K562 (cell line): ENCODE results near the gene CRLF1. TPM values are rescaled to one million over a fixed set of nuclear protein-coding genes. Genes with fewer than 3 reads are reported as not detected.

Experiments used
- CEBPB ChIP-seq: fragments of 450-650 bp; IDR thresholded peaks from 2 replicates; pipeline ENCODE4 v1.6.1; 2016; ENCODE audit warnings: missing genetic modification characterization, missing compliant biosample characterization
- CTCF ChIP-seq, 3 experiments: IDR thresholded peaks in 2 of 3; conservative IDR thresholded peaks in 1 of 3; 2 replicates each; pipeline ENCODE4 v1.5.1; 2011 to 2012; ENCODE audit warnings: low read length in 3 of 3, mild to moderate bottlenecking in 3 of 3, control low read depth in 2 of 3, improper control_type of control experiment in 1 of 3, inconsistent platforms in 1 of 3, low read depth in 1 of 3, mixed read lengths in 1 of 3, moderate library complexity in 1 of 3; ENCODE audit not compliant: insufficient read depth in 2 of 3
- FOXM1 ChIP-seq, 2 experiments: fragments of 450-650 bp in 1 of 2; sonication (generic) in 1 of 2; formaldehyde crosslinking in 1 of 2; IDR thresholded peaks; 2 replicates each; pipeline versions ENCODE4 v1.6.1 to v1.9.0; 2017 to 2022; ENCODE audit warnings: low read depth in 2 of 2, mild to moderate bottlenecking in 2 of 2, missing genetic modification reagents in 1 of 2, moderate library complexity in 1 of 2
- HNRNPL ChIP-seq: fragments of 200-400 bp; formaldehyde crosslinking; IDR thresholded peaks from 2 replicates; pipeline ENCODE4 v1.6.1; 2017; ENCODE audit warnings: low read depth, mild to moderate bottlenecking, low read length
- MEF2D ChIP-seq: conservative IDR thresholded peaks from 2 replicates; pipeline ENCODE4 v1.6.1; 2016; ENCODE audit warnings: low read depth, missing genetic modification characterization, missing compliant biosample characterization
- NR2F6 ChIP-seq: fragments of 450-650 bp; formaldehyde crosslinking; IDR thresholded peaks from 2 replicates; pipeline ENCODE4 v1.4.0; 2020; ENCODE audit warnings: mild to moderate bottlenecking
- POLR2G ChIP-seq: fragments of 200-400 bp; formaldehyde crosslinking; IDR thresholded peaks from 2 replicates; pipeline ENCODE4 v1.6.1; 2017; ENCODE audit warnings: low read depth, mild to moderate bottlenecking, antibody characterized with exemption, low read length, moderate library complexity
- RBM39 ChIP-seq: fragments of 200-400 bp; formaldehyde crosslinking; optimal IDR thresholded peaks from 2 replicates; pipeline ENCODE3; 2018; ENCODE audit warnings: low read depth, low read length
- SAP30 ChIP-seq: fragments of 200-600 bp; sonication (generic); IDR thresholded peaks from 2 replicates; pipeline ENCODE4 v1.6.1; 2012; ENCODE audit warnings: borderline replicate concordance, low read depth, mild to moderate bottlenecking, moderate library complexity, low read length, control low read depth, inconsistent platforms; ENCODE audit not compliant: insufficient read depth, poor library complexity, severe bottlenecking
- SMAD2 ChIP-seq: fragments of 150-350 bp; IDR thresholded peaks from 2 replicates; pipeline ENCODE4 v1.6.1; 2014; ENCODE audit warnings: low read depth, mild to moderate bottlenecking, low read length
- ZHX1 ChIP-seq: fragments of 150-350 bp; conservative IDR thresholded peaks from 2 replicates; pipeline ENCODE4 v1.6.1; 2014; ENCODE audit warnings: low read length
- ZNF146 ChIP-seq: IDR thresholded peaks from one replicate; pipeline ENCODE4 v1.6.1; 2018; ENCODE audit warnings: missing compliant biosample characterization; ENCODE audit not compliant: unreplicated experiment
- ZNF707 ChIP-seq: fragments of 250-450 bp; sonication (Bioruptor Pico); conservative IDR thresholded peaks from 2 replicates; pipeline ENCODE4 v1.8.0; 2022; ENCODE audit warnings: inconsistent platforms, mild to moderate bottlenecking, moderate library complexity
- polyA plus RNA-seq, 8 experiments: library from polyadenylated mRNA; depleted of rRNA in 4 of 8; stranded (reverse) in 5 of 8; unstranded in 3 of 8; fragments of >200 nt; fragmentation: Nextera tagmentation in 2 of 8; fragmentation: Illumina TruSeq in 1 of 8; extraction: Ambion mirVana in 2 of 8; extraction: Trizol in 1 of 8; gene quantifications; 2 replicates each; pipeline versions ENCODE4 v1.2.1 to v1.2.3, GENCODE V29; 2011 to 2014; ENCODE audit warnings: inconsistent platforms in 1 of 8, missing spikeins in 1 of 8
- total RNA-seq, 7 experiments: library from RNA; depleted of rRNA in 6 of 7; stranded (reverse); fragments of >200 nt in 6 of 7; fragmentation: Illumina TruSeq in 2 of 7; extraction: Trizol in 2 of 7; gene quantifications; 2 replicates each; pipeline versions ENCODE4 v1.2.1 to v1.2.3, GENCODE V29; 2011 to 2021; ENCODE audit warnings: low replicate concordance in 1 of 7

Gene CRLF1
- total and polyA plus RNA-seq, 9 of the 15 experiments (the other 6 are each of a cell fraction or from before 2014, with no cell fraction given): 0.85 to 3.6 (median 1.7) TPM

- TF ChIP-seq MEF2D: no peak
- TF ChIP-seq HNRNPL: no peak
- no peak for TF ChIP-seq FOXM1 (IDR thresholded peaks at IDR 0.05; ENCODE audit: low read depth)
- no peak for TF ChIP-seq FOXM1 (CRISPR knock-in tag; IDR thresholded peaks at IDR 0.05; ENCODE audit: low read depth)
- peak; percentile 97 for TF ChIP-seq ZNF146 (CRISPR knock-in tag)
- TF ChIP-seq CTCF (IDR thresholded peaks at IDR 0.05 in 2 of 3, conservative IDR thresholded peaks at IDR 0.05 in 1 of 3; ENCODE audit: insufficient read depth in 2 of 3, low read depth in 1 of 3, low read length in 3 of 3): peak; percentile 25 to 59 (median 49); a peak in 4 of 6 replicates
- no peak for TF ChIP-seq ZHX1
- no peak for TF ChIP-seq POLR2G
- no peak for TF ChIP-seq RBM39
- TF ChIP-seq CEBPB (tag): no peak
- no peak for TF ChIP-seq SMAD2
- no peak for TF ChIP-seq SAP30
- TF ChIP-seq ZNF707: no peak
- no peak for TF ChIP-seq NR2F6 (CRISPR knock-in tag)
Measured at GRCh38 chr19:18644196-18645034, 37.8 kb upstream of the CRLF1 start (continued).
